GM19043 (cell line): ENCODE results near the gene CRYGN.

ENCODE experiments used
- ATAC-seq: cut with Tn5 transposase; IDR thresholded peaks from one replicate; pipeline ENCODE4 v1.9.1; 2021; ENCODE audit warnings: low read depth; ENCODE audit not compliant: unreplicated experiment

The CRYGN gene

GRCh38 chr7:151393031-151393977 is 46.6 kb downstream of the CRYGN start:
- ATAC-seq: no peak

- no peak for ATAC-seq
Measured at GRCh38 chr7:151392426-151392825, 47.5 kb downstream of the CRYGN start.

- no peak for ATAC-seq
Measured at GRCh38 chr7:151392002-151392401, 47.9 kb downstream of the CRYGN start.

GRCh38 chr7:151391358-151391730 is 48.6 kb downstream of the CRYGN start:
- ATAC-seq: no peak

GRCh38 chr7:151390598-151391357 is 49.2 kb downstream of the CRYGN start:
- no peak for ATAC-seq

GRCh38 chr7:151389768-151390597 is 50.0 kb downstream of the CRYGN start:
- no peak for ATAC-seq

- no peak for ATAC-seq
Measured at GRCh38 chr7:151389096-151389767, 50.7 kb downstream of the CRYGN start.

- ATAC-seq: no peak
Measured at GRCh38 chr7:151388430-151388829, 51.5 kb downstream of the CRYGN start.

GRCh38 chr7:151388007-151388297 is 52.0 kb downstream of the CRYGN start:
- no peak for ATAC-seq

- ATAC-seq: no peak
Measured at GRCh38 chr7:151387161-151388006, 52.6 kb downstream of the CRYGN start.

- no peak for ATAC-seq
Measured at GRCh38 chr7:151386301-151387160, 53.4 kb downstream of the CRYGN start.

- ATAC-seq: no peak
Measured at GRCh38 chr7:151385626-151386300, 54.2 kb downstream of the CRYGN start.

GRCh38 chr7:151384776-151385625 is 54.9 kb downstream of the CRYGN start:
- ATAC-seq: no peak

GRCh38 chr7:151384352-151384697 is 55.6 kb downstream of the CRYGN start:
- ATAC-seq: no peak

- ATAC-seq: no peak
Measured at GRCh38 chr7:151383638-151384351, 56.1 kb downstream of the CRYGN start.

GRCh38 chr7:151382079-151382885 is 57.7 kb downstream of the CRYGN start:
- ATAC-seq: no peak
